Tracheal epithelial cell (primary cell): ENCODE data around the gene PRICKLE1. TPM values are rescaled to one million over a fixed set of nuclear protein-coding genes. Genes with fewer than 3 reads are reported as not detected.

Source experiments
- total RNA-seq: library from RNA; depleted of rRNA; stranded (reverse); fragments of >200 nt; gene quantifications from 2 replicates; pipeline ENCODE4 v1.2.1, GENCODE V29; 2014

PRICKLE1 gene
- total RNA-seq: 0.43 and 2.9 TPM in 2 replicates

DNA sequence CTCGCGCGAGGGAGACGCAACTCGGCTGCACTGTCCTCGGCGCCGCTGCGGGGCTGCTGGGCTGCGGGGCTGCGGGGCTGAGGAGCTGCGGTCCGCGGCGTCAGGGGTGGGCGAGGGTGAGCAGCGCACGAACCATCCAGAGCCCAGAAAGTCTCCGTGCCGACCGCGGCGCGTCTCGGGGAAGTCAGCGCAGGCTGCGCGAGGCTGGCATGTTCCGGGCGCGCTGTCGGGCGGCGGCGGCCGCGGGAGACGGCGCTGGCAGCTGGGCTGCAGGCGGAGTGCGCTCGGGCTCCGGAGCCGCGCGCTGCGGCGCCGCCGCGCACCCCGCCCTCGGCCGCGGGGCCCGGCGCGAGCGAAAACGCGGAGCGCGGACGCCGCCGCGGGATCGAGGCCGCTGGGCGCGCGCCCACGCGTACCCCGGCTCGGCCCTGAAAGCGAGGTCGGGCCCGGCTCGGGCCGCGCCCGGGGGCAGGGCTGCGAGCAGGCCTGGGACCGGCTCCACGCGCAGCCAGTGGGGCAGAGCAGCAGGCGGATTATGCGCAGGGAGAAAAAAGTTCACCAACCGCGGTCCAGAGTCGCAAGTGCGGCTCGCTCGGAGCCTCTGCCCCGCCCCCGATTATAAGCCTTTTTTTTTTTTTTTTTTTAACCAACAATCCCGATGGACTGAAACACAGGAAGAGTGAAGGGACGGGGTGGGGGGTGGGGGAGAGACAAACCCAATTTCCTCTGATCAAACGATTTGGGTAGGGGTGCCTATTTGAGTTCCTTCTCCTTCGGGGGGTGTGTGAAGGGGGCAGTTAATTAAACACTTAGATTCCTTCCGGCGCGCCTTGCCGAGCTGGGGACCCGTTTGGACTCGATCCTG is at the start of gene PRICKLE1:
Gene PRICKLE1, minus strand, starts transcription at position 282 of the 865 bp plus-strand sequence. CDS start 117,230 bp downstream, outside the sequence.

